Transverse colon (tissue), 4 donors: ENCODE measurements around the gene ZNF264. TPM values are rescaled to one million over a fixed set of nuclear protein-coding genes. Genes with fewer than 3 reads are reported as not detected.
"Not testable (repeated sequence)": the region's sequence is repeated elsewhere in the genome, so short reads cannot be mapped to it uniquely, and the experiment has no call there.

ENCODE experiments used
- DNase-seq: peaks from one replicate; pipeline ENCODE4 v3.0.0-alpha.2; 2019
- H3K27ac ChIP-seq, 4 donors: fragments of 200-600 bp; sonication (generic); 2 replicates each; pipeline ENCODE4 v1.5.1; 2016 to 2018; ENCODE audit warnings: inconsistent platforms in 4 of 4
- H3K27me3 ChIP-seq: fragments of 200-600 bp; sonication (generic); 2 replicates; pipeline ENCODE4 v1.5.1; 2017; ENCODE audit warnings: inconsistent platforms
- H3K36me3 ChIP-seq, 4 donors: fragments of 200-600 bp; sonication (generic); 2 replicates each; pipeline ENCODE4 v1.5.1; 2017 to 2019; ENCODE audit warnings: inconsistent platforms in 4 of 4
- H3K4me1 ChIP-seq, 4 donors: fragments of 200-600 bp; sonication (generic); 2 replicates each; pipeline ENCODE4 v1.5.1; 2017 to 2020; ENCODE audit warnings: inconsistent platforms in 4 of 4
- H3K4me3 ChIP-seq, 4 donors: fragments of 200-600 bp; sonication (generic); 1 replicate in 1 of 4; 2 replicates in 3 of 4; pipeline versions ENCODE4 v1.5.1 to v1.6.1; 2017 to 2019; ENCODE audit warnings: inconsistent platforms in 4 of 4
- H3K9me3 ChIP-seq, 2 donors: fragments of 200-600 bp; sonication (generic); 2 replicates each; pipeline ENCODE4 v1.5.1; 2017 to 2019; ENCODE audit warnings: inconsistent platforms in 2 of 2
- EP300 ChIP-seq: sonication (generic); formaldehyde crosslinking; IDR thresholded peaks from one replicate; pipeline ENCODE4 v1.6.1; 2017; ENCODE audit warnings: antibody characterized with exemption, low read depth
- POLR2A ChIP-seq: fragments of 450-650 bp; IDR thresholded peaks from one replicate; pipeline ENCODE4 v1.6.1; 2016; ENCODE audit warnings: antibody characterized with exemption, mild to moderate bottlenecking, moderate library complexity
- POLR2AphosphoS5 ChIP-seq, 3 donors: sonication (generic); formaldehyde crosslinking; IDR thresholded peaks; one replicate each; pipeline ENCODE4 v1.6.1; 2016; ENCODE audit warnings: antibody characterized with exemption in 3 of 3
- WGBS, 2 donors: methylation state at CpG; one replicate each; pipeline ENCODE4 v1.1.5; 2018; ENCODE audit warnings: low coverage in 1 of 2; 5-methylcytosine and 5-hydroxymethylcytosine counted together
- in situ Hi-C, 4 donors: fragments of 200-750 bp; cut with MboI; loops; one replicate each; pipeline versions ENCODE4 v1.15.0 to v1.15.1; 2017; ENCODE audit warnings: low sequenced_read_pairs in 3 of 4, low pct_ligation_motif_present in 1 of 4, low pct_unique_long_range_greater_than_20kb in 1 of 4
- intact Hi-C: fragments of 100-400 bp; cut with DNase I; formaldehyde crosslinking; loops from one replicate; pipeline ENCODE4 v1.15.1; 2023; ENCODE audit warnings: low total_unique reads
- total RNA-seq, 4 donors: library from RNA; depleted of rRNA; stranded (reverse); fragments of >200 nt; gene quantifications; one replicate each; pipeline ENCODE4 v1.1.0, GENCODE V29; 2016
- TF ChIP-seq, protein P1 (sequence below), 5 experiments: fragments of 200-600 bp in 3 of 5; fragments of 450-650 bp in 2 of 5; sonication (generic) in 3 of 5; IDR thresholded peaks; 1 replicate in 2 of 5; 2 replicates in 3 of 5; pipeline ENCODE4 v1.5.1; 2016 to 2017; ENCODE audit warnings: antibody characterized with exemption in 5 of 5, inconsistent platforms in 3 of 5, mild to moderate bottlenecking in 2 of 5, moderate library complexity in 1 of 5

The ZNF264 gene
- total RNA-seq, 4 donors from 2014 or later: 24.3 to 166 (median 35.6) TPM

DNA sequence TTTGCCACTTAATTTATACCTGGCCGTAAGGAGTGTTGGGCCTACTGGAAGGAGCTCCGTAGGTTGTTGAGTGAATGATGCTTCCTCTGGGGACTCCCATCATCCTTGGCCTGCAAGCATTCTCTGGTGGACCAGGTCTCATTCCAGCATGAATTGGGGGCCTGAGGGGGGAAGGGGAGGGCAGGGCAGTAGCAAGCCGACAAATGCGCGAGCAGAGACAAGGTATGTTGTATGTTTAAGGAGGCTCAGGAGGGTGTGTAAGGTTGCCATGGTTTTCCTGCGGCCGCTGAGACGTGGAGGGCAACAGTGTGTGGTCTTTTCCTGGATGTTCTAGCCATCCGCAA is 749 bp downstream of the ZNF264 start:
- in situ Hi-C loops (no loop called here), intact Hi-C loops (no loop called here)
- WGBS, 2 donors: 38% methylated on average over 9 of the region's 9 CpGs; no CpG with 5 or more reads in 1 of the 2 donors
- Histone ChIP-seq H3K4me3 (peak overlapping the region; percentile 91 to 99 (median 94)), H3K36me3 (peaks cover 0 to 32% (median 12%) of the 10 kb centered on the region in 4 donors), H3K27me3 (no peaks in the 10 kb centered on the region), H3K27ac (peak overlapping the region; percentile 89 to 92 (median 91)), H3K4me1 (peaks cover 0 to 21% (median 13%) of the 10 kb centered on the region in 4 donors), H3K9me3 (no peaks in the 10 kb centered on the region)
- no peak for DNase-seq
- no peak for TF ChIP-seq POLR2A
- TF ChIP-seq POLR2AphosphoS5 (IDR thresholded peaks at IDR 0.05): no peak
- TF ChIP-seq, protein P1, sequence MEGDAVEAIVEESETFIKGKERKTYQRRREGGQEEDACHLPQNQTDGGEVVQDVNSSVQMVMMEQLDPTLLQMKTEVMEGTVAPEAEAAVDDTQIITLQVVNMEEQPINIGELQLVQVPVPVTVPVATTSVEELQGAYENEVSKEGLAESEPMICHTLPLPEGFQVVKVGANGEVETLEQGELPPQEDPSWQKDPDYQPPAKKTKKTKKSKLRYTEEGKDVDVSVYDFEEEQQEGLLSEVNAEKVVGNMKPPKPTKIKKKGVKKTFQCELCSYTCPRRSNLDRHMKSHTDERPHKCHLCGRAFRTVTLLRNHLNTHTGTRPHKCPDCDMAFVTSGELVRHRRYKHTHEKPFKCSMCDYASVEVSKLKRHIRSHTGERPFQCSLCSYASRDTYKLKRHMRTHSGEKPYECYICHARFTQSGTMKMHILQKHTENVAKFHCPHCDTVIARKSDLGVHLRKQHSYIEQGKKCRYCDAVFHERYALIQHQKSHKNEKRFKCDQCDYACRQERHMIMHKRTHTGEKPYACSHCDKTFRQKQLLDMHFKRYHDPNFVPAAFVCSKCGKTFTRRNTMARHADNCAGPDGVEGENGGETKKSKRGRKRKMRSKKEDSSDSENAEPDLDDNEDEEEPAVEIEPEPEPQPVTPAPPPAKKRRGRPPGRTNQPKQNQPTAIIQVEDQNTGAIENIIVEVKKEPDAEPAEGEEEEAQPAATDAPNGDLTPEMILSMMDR (IDR thresholded peaks at IDR 0.05): no peak
- TF ChIP-seq EP300: no peak

DNA sequence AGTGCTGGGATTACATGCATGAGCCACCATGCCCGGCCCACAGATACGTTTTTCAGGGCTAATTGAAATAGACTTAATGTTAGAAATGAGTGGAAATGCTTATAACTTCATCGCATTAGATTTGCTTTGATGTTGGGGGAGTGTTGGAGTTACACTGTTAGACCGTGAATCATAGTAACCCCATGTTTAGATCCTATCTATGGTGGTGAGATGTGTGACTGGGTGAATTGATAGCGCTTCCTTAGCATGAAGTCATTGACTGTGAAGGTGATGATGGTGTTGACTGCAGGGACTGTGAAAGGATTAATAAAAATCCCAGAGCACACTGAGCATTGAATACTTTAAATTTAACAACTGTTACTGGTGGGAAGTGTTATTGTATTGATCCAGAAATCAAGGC is 1.7 kb downstream of the ZNF264 start:
- intact Hi-C loops: no loop called here
- no peak overlapping the region for H3K27ac ChIP-seq
- H3K9me3 ChIP-seq: no peaks in the 10 kb centered on the region
- H3K27me3 ChIP-seq: no peaks in the 10 kb centered on the region
- peaks cover 0 to 32% (median 12%) of the 10 kb centered on the region in 4 donors for H3K36me3 ChIP-seq
- TF ChIP-seq, protein P1 (IDR thresholded peaks at IDR 0.05): no peak
- TF ChIP-seq EP300 (no peak), POLR2A (no peak), POLR2AphosphoS5 (IDR thresholded peaks at IDR 0.05) (no peak)
- DNase-seq: no peak
- H3K4me1 ChIP-seq: peaks cover 0 to 21% (median 13%) of the 10 kb centered on the region in 4 donors
- in situ Hi-C loops: no loop called here
- H3K4me3 ChIP-seq: peak overlapping the region in 1 of 4 donors; percentile 96
- WGBS, 2 donors: 94% methylated on average over 5 of the region's 5 CpGs

DNA sequence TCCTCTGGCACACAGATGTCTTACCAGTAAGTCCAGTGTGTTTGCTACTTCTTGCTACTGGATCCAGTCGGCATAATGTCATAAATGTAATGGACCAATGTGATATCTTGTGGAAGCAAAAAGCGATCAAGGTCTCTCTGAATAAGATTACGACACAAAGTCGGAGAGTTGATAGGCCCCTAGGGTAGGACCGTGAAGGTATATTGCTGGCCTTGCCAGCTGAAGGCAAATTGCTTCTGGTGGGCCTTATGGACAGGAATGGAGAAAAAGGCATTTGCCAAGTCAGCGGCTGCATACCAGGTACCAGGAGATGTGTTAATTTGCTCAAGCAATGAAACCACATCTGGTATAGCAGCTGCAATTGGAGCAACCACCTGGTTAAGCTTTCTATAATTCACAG is 6.6 kb downstream of the ZNF264 start:
- H3K36me3 ChIP-seq: peaks cover 0 to 52% (median 17%) of the 10 kb centered on the region in 4 donors
- intact Hi-C loops, H3K9me3 ChIP-seq, H3K4me1 ChIP-seq, in situ Hi-C loops, H3K27me3 ChIP-seq, H3K4me3 ChIP-seq, DNase-seq, H3K27ac ChIP-seq: not testable (repeated sequence)
- 97 to 100% methylated on average over 5 to 6 of the region's 6 CpGs for WGBS, 2 donors

DNA sequence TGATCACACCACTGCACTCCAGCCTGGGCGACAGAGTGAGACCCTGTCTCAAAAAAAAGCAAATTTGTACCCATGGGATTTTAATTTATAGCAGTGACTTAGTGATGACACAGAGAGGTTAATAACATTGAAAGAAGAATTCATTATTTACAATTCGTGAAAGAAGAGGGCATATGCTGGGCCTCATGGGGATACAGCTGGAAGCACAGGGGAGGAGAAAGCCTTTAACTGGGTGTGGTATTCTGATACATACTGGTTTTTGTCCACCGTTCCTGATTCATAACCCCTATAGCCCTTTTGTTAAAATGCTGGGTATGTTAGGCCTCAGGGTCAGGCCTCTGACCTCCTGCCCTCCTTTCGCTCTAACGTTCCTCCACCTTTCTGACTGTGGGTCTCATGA is 10.9 kb downstream of the ZNF264 start:
- 91 to 100% methylated on average over 1 to 5 of the region's 5 CpGs for WGBS, 2 donors
- H3K4me3 ChIP-seq: no peak overlapping the region
- no peak overlapping the region for H3K27ac ChIP-seq
- peaks cover 0 to 51% (median 15%) of the 10 kb centered on the region in 4 donors for H3K36me3 ChIP-seq
- no peak for TF ChIP-seq EP300
- TF ChIP-seq POLR2AphosphoS5 (IDR thresholded peaks at IDR 0.05): no peak
- DNase-seq: no peak
- H3K4me1 ChIP-seq: no peaks in the 10 kb centered on the region
- in situ Hi-C loops (no loop called here), intact Hi-C loops (no loop called here)
- peaks cover 0 to 12% of the 10 kb centered on the region in 2 donors for H3K9me3 ChIP-seq
- no peaks in the 10 kb centered on the region for H3K27me3 ChIP-seq

DNA sequence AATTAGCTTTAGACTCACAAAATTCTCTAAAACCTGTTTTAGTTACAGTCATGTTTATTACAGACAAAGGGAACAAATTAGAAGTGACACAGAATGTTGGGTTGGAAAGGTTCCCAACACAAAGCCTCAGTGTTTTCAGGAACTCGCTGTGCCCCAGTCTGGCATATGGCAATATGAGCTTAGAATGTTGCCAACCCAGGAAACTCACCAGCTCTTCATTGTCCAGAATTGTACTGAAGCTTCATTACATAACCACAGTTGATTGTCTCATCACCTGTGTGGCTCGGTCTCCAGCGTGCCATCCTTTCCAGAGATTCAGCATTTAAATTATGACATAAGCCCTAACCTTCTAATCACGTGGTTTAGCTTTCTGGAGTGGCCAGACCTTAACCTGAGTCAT is 19.1 kb downstream of the ZNF264 start:
- Histone ChIP-seq H3K4me1 (no peaks in the 10 kb centered on the region), H3K27ac (no peak overlapping the region), H3K27me3 (no peaks in the 10 kb centered on the region), H3K9me3 (peaks cover 10 to 34% of the 10 kb centered on the region in 2 donors), H3K36me3 (peaks cover 0 to 76% (median 38%) of the 10 kb centered on the region in 4 donors), H3K4me3 (no peak overlapping the region)
- 90 to 96% methylated on average over 3 to 4 of the region's 4 CpGs for WGBS, 2 donors
- intact Hi-C loops (no loop called here), in situ Hi-C loops (no loop called here)
- no peak for TF ChIP-seq POLR2AphosphoS5 (IDR thresholded peaks at IDR 0.05)
- TF ChIP-seq, protein P1 (IDR thresholded peaks at IDR 0.05): no peak
- DNase-seq: no peak
